OCI-LY3 (cell line): ENCODE results near the gene COX6B2.

Experiments used
- H2AFZ ChIP-seq: fragments of 200-600, 300-600 bp; shearing (Covaris generic); 2 replicates; pipeline ENCODE4 v1.6.0; 2014; ENCODE audit warnings: antibody characterized with exemption, low read depth, low read length
- H3K27ac ChIP-seq: fragments of 200-600, 300-600 bp; sonication (generic); 2 replicates; pipeline ENCODE4 v1.5.1; 2014; ENCODE audit warnings: mild to moderate bottlenecking, low read length, moderate library complexity, mixed read lengths
- H3K27me3 ChIP-seq: fragments of 200-600, 300-600 bp; sonication (generic); 2 replicates; pipeline ENCODE4 v1.6.1; 2014; ENCODE audit warnings: low read depth, low read length, mixed read lengths
- H3K36me3 ChIP-seq: fragments of 200-600, 300-600 bp; sonication (generic); replicated peaks from 2 replicates; pipeline ENCODE3; 2014; ENCODE audit warnings: low read depth, low read length, mixed read lengths
- H3K4me1 ChIP-seq: fragments of 300-600, 200-600 bp; sonication (generic); 2 replicates; pipeline ENCODE4 v1.6.1; 2014; ENCODE audit warnings: low read length, mixed read lengths
- H3K4me2 ChIP-seq: fragments of 200-600, 300-600 bp; sonication (generic); 2 replicates; pipeline ENCODE4 v1.6.1; 2014; ENCODE audit warnings: low read length, mixed read lengths
- H3K4me3 ChIP-seq: fragments of 300-600, 200-600 bp; sonication (generic); 2 replicates; pipeline ENCODE4 v1.5.1; 2014; ENCODE audit warnings: antibody characterized with exemption, mild to moderate bottlenecking, low read length, moderate library complexity
- H3K79me2 ChIP-seq: fragments of 300-600, 200-600 bp; shearing (Covaris generic); 2 replicates; pipeline ENCODE4 v1.6.1; 2014; ENCODE audit warnings: mild to moderate bottlenecking, low read length, mixed read lengths
- H3K9ac ChIP-seq: fragments of 300-600, 200-600 bp; shearing (Covaris generic); 2 replicates; pipeline ENCODE4 v1.6.0; 2014; ENCODE audit warnings: mild to moderate bottlenecking, low read length, moderate library complexity
- H3K9me3 ChIP-seq: fragments of 200-600, 300-600 bp; shearing (Covaris generic); 2 replicates; pipeline ENCODE4 v1.6.1; 2014; ENCODE audit warnings: low read length, mixed read lengths; ENCODE audit not compliant: insufficient read depth
- H4K20me1 ChIP-seq: fragments of 200-600, 300-600 bp; sonication (generic); 2 replicates; pipeline ENCODE4 v1.6.1; 2016; ENCODE audit warnings: low read length, mixed read lengths; ENCODE audit not compliant: insufficient read depth
- CTCF ChIP-seq: fragments of 200-600, 300-600 bp; sonication (generic); IDR thresholded peaks from 2 replicates; pipeline ENCODE4 v1.5.1; 2014; ENCODE audit warnings: antibody characterized with exemption, low read length, low read depth
- EZH2phosphoT487 ChIP-seq: fragments of 200-600 bp; shearing (Covaris generic); IDR thresholded peaks from 2 replicates; pipeline ENCODE4 v1.6.1; 2018; ENCODE audit warnings: antibody characterized with exemption, mixed run types, low read depth

The COX6B2 gene

GRCh38 chr19:55346725-55347441 is 7.6 kb downstream of the COX6B2 start:
- H4K20me1 ChIP-seq = 0 out of 2 replicates have a peak, but pooled peaks cover 2% of the 10 kb centered on the region
- TF ChIP-seq EZH2phosphoT487 = no peak
- TF ChIP-seq CTCF = no peak
- no peak overlapping the region for H3K27ac ChIP-seq
- H2AFZ ChIP-seq = no peak overlapping the region
- H3K79me2 ChIP-seq = no peaks in the 10 kb centered on the region
- H3K4me1 ChIP-seq = no peaks in the 10 kb centered on the region
- H3K36me3 ChIP-seq = peaks cover 5% of the 10 kb centered on the region
- H3K4me3 ChIP-seq = no peak overlapping the region
- H3K4me2 ChIP-seq = no peak overlapping the region
- H3K27me3 ChIP-seq = no peaks in the 10 kb centered on the region
- no peaks in the 10 kb centered on the region for H3K9me3 ChIP-seq
- no peak overlapping the region for H3K9ac ChIP-seq

- TF ChIP-seq EZH2phosphoT487 (no peak), CTCF (no peak)
- Histone ChIP-seq H4K20me1 (0 out of 2 replicates have a peak, but pooled peaks cover 2% of the 10 kb centered on the region), H3K36me3 (peaks cover 5% of the 10 kb centered on the region), H3K4me3 (no peak overlapping the region), H3K27me3 (no peaks in the 10 kb centered on the region), H3K9me3 (no peaks in the 10 kb centered on the region), H3K4me2 (no peak overlapping the region), H2AFZ (no peak overlapping the region), H3K9ac (no peak overlapping the region), H3K27ac (no peak overlapping the region), H3K79me2 (no peaks in the 10 kb centered on the region), H3K4me1 (peaks cover 2% of the 10 kb centered on the region; the same call in 1 of the 2 replicates)
Observed at GRCh38 chr19:55345818-55346724, 8.4 kb downstream of the COX6B2 start.

- peaks cover 6% of the 10 kb centered on the region; the same call in 1 of the 2 replicates for H3K79me2 ChIP-seq
- H2AFZ ChIP-seq = no peak overlapping the region
- H4K20me1 ChIP-seq = 0 out of 2 replicates have a peak, but pooled peaks cover 2% of the 10 kb centered on the region
- no peaks in the 10 kb centered on the region for H3K27me3 ChIP-seq
- no peak overlapping the region for H3K4me2 ChIP-seq
- H3K9ac ChIP-seq = no peak overlapping the region
- peaks cover 2% of the 10 kb centered on the region; the same call in 1 of the 2 replicates for H3K4me1 ChIP-seq
- peaks cover 5% of the 10 kb centered on the region for H3K36me3 ChIP-seq
- no peak overlapping the region for H3K27ac ChIP-seq
- no peak for TF ChIP-seq EZH2phosphoT487
- TF ChIP-seq CTCF = no peak
- H3K4me3 ChIP-seq = no peak overlapping the region
- no peaks in the 10 kb centered on the region for H3K9me3 ChIP-seq
Observed at GRCh38 chr19:55345101-55345817, 9.3 kb downstream of the COX6B2 start.
